ENCODE measurements around the gene BIN2.

DNA sequence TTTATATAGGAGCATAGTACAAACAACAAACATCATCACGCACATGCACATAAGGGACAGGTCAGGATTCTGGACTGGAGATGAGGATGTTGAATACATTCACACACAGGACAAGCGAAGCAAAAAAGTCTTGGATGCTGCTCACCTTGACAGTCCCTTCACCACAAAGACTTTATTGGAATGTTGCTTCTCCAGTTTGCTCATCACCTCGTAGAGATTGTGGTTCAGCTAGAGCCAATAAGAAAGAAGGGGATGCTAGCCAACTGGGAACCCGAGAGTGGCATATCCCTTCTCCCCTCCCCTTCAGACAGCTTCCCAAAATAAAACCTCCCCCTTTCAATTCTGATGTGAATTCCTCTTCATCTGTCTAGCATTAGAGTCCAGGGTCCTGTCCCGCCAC lies 28.3 kb downstream of the BIN2 start:
- TF ChIP-seq EZH2 (IDR thresholded peaks at IDR 0.05; ENCODE audit: borderline replicate concordance, low read depth, low read length, poor library complexity, severe bottlenecking), result no peak
- TF ChIP-seq, protein P1, sequence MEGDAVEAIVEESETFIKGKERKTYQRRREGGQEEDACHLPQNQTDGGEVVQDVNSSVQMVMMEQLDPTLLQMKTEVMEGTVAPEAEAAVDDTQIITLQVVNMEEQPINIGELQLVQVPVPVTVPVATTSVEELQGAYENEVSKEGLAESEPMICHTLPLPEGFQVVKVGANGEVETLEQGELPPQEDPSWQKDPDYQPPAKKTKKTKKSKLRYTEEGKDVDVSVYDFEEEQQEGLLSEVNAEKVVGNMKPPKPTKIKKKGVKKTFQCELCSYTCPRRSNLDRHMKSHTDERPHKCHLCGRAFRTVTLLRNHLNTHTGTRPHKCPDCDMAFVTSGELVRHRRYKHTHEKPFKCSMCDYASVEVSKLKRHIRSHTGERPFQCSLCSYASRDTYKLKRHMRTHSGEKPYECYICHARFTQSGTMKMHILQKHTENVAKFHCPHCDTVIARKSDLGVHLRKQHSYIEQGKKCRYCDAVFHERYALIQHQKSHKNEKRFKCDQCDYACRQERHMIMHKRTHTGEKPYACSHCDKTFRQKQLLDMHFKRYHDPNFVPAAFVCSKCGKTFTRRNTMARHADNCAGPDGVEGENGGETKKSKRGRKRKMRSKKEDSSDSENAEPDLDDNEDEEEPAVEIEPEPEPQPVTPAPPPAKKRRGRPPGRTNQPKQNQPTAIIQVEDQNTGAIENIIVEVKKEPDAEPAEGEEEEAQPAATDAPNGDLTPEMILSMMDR (conservative IDR thresholded peaks at IDR 0.05; ENCODE audit: low read depth, low read length), result no peak
